H1 (cell line): ENCODE results near the gene DYRK2.

Experiments
- POLR2A ChIP-seq, 2 experiments: IDR thresholded peaks; 1 replicate in 1 of 2; 2 replicates in 1 of 2; pipeline ENCODE4 v1.6.1; 2011; ENCODE audit warnings: low read depth in 2 of 2, low read length in 2 of 2, mild to moderate bottlenecking in 2 of 2; ENCODE audit errors: control extremely low read depth in 1 of 2
- SP1 ChIP-seq: IDR thresholded peaks from 2 replicates; pipeline ENCODE4 v1.6.1; 2011; ENCODE audit warnings: low read depth, low read length

DNA sequence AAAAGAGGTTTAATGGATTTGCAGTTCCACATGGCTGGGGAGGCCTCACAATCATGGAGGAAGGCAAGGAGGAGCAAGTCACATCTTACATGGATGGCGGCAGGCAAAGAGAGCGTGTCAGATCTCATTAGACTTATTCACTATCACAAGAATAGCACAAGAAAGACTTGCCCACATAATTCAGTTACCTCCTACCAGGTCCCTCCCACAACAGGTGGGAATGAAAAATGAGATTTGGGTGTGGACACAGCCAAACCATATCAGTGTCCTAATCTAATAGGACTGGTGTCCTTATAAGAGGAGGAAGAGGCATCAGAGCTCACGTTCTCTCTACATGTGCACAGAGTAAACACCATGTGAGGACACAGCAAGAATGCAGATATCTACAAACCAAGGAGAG lies 25.9 kb downstream of the DYRK2 start:
- no peak for TF ChIP-seq POLR2A (IDR thresholded peaks at IDR 0.05; ENCODE audit: control extremely low read depth in 1 of 2, low read depth in 2 of 2, low read length in 2 of 2)
- TF ChIP-seq SP1, result no peak
